Osteoblast (primary cell): ENCODE results near the gene CCDC85C. TPM values are rescaled to one million over a fixed set of nuclear protein-coding genes. Genes with fewer than 3 reads are reported as not detected.

Experiments used
- DNase-seq: peaks from one replicate; pipeline ENCODE4 v3.0.0; 2011; ENCODE audit warnings: low spot score, mixed read lengths; ENCODE audit not compliant: insufficient read length; ENCODE audit errors: missing footprints
- H2AFZ ChIP-seq: 2 replicates; pipeline ENCODE4 v1.6.0; 2011; ENCODE audit warnings: mild to moderate bottlenecking, low read length
- H3K27ac ChIP-seq: 2 replicates; pipeline ENCODE4 v1.5.1; 2011; ENCODE audit warnings: mild to moderate bottlenecking, low read depth, low read length, moderate library complexity
- H3K27me3 ChIP-seq: 2 replicates; pipeline ENCODE4 v1.6.0; 2012; ENCODE audit warnings: mild to moderate bottlenecking, control low read depth, inconsistent platforms, low read length, moderate library complexity; ENCODE audit not compliant: insufficient read depth
- H3K36me3 ChIP-seq: 2 replicates; pipeline ENCODE4 v1.5.1; 2011; ENCODE audit warnings: mild to moderate bottlenecking, low read length, control low read depth, moderate library complexity; ENCODE audit not compliant: insufficient read depth
- H3K4me1 ChIP-seq: 2 replicates; pipeline ENCODE4 v1.5.1; 2011; ENCODE audit warnings: mild to moderate bottlenecking, low read length, control low read depth, moderate library complexity; ENCODE audit not compliant: insufficient read depth
- H3K4me2 ChIP-seq: 2 replicates; pipeline ENCODE4 v1.6.0; 2011; ENCODE audit warnings: mild to moderate bottlenecking, low read length; ENCODE audit not compliant: insufficient read depth
- H3K4me3 ChIP-seq: fragments of 200-600 bp; sonication (generic); 3 replicates; pipeline ENCODE4 v1.5.1; 2012; ENCODE audit warnings: mild to moderate bottlenecking, low read length, inconsistent platforms; ENCODE audit not compliant: insufficient read depth
- H3K79me2 ChIP-seq: 2 replicates; pipeline ENCODE4 v1.6.0; 2012; ENCODE audit warnings: mild to moderate bottlenecking, low read length, control low read depth, inconsistent platforms; ENCODE audit not compliant: insufficient read depth
- H3K9me3 ChIP-seq: 2 replicates; pipeline ENCODE4 v1.5.1; 2011; ENCODE audit warnings: low read depth, low read length, control low read depth
- H4K20me1 ChIP-seq: 2 replicates; pipeline ENCODE4 v1.6.0; 2012; ENCODE audit warnings: mild to moderate bottlenecking, low read length, control low read depth; ENCODE audit not compliant: insufficient read depth
- total RNA-seq: library from RNA; depleted of rRNA; stranded (reverse); fragments of >200 nt; gene quantifications from 2 replicates; pipeline ENCODE4 v1.2.3, GENCODE V29; 2012
- TF ChIP-seq, protein P1 (sequence below): IDR thresholded peaks from 2 replicates; pipeline ENCODE4 v1.5.1; 2011; ENCODE audit warnings: mild to moderate bottlenecking, low read depth, low read length, moderate library complexity; ENCODE audit errors: extremely low read depth

CCDC85C gene
- total RNA-seq, 1 donor = 3.6 TPM

DNA sequence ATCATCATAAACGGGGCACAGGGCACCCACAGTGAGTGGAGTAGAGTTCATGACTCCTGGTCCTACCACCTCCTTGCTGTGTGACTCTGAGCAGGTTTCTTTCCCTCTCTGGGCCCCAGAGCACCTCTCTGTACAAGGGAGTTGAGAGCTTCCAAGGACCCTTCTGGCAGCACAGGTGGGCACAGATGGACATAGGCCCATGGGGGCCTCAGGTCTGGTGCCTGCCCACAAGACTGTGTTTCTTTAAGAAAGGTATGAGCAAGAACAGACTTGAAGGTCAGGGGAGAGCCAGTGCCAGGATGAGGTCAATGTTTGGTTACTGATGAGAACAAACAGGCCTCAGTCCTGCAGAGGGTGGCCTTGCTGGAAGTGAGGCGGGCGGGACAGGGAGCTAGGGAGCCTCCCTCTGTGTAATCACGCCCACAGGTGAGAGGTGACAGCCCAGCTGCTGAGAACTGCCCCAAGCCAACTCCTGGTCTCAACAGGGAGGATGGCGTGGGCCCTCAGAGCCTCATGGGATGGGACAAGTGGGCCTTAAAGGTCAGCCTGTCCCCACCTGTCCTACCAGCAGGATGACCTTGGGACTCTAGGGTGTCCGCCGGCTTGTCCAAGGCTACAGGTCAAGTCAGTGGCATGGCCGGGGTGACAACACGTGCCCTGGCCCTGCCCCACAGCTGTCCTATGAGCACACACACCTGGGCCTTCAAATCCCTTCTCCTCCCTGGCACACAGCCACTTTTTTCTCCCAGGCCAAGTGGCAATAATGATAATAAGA is 49.1 kb downstream of the CCDC85C start:
- Histone ChIP-seq H2AFZ (no peak overlapping the region), H3K79me2 (no peaks in the 10 kb centered on the region), H3K9me3 (no peaks in the 10 kb centered on the region), H3K36me3 (no peaks in the 10 kb centered on the region), H3K4me2 (no peak overlapping the region), H3K27ac (no peak overlapping the region), H3K4me1 (peaks cover 8% of the 10 kb centered on the region), H4K20me1 (peaks cover 39% of the 10 kb centered on the region), H3K4me3 (no peak overlapping the region), H3K27me3 (no peaks in the 10 kb centered on the region)
- DNase-seq = peak; percentile 29
- TF ChIP-seq, protein P1, sequence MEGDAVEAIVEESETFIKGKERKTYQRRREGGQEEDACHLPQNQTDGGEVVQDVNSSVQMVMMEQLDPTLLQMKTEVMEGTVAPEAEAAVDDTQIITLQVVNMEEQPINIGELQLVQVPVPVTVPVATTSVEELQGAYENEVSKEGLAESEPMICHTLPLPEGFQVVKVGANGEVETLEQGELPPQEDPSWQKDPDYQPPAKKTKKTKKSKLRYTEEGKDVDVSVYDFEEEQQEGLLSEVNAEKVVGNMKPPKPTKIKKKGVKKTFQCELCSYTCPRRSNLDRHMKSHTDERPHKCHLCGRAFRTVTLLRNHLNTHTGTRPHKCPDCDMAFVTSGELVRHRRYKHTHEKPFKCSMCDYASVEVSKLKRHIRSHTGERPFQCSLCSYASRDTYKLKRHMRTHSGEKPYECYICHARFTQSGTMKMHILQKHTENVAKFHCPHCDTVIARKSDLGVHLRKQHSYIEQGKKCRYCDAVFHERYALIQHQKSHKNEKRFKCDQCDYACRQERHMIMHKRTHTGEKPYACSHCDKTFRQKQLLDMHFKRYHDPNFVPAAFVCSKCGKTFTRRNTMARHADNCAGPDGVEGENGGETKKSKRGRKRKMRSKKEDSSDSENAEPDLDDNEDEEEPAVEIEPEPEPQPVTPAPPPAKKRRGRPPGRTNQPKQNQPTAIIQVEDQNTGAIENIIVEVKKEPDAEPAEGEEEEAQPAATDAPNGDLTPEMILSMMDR = no peak

DNA sequence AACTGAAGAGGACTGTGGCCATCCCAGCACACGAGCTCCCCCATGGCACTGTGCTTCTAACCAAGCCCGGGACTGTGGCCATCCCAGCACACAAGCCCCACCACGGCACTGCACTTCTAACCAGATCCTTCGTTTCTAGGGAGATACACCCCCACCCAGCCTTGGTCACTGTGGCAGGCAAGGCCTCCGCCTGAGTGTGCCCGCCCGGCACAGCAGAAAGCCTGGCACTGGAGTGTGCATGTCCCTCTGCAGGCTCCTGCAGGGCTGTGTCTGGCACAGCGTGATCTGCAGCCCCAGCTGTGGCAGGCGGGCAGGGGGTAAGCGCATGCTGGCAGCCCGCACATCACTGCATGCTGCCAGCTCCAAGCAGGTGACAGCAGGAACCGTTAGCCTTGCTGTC is 49.8 kb downstream of the CCDC85C start:
- Histone ChIP-seq H4K20me1 (peaks cover 45% of the 10 kb centered on the region), H3K4me1 (peaks cover under 1% of the 10 kb centered on the region), H3K79me2 (no peaks in the 10 kb centered on the region), H3K36me3 (no peaks in the 10 kb centered on the region), H3K4me2 (no peak overlapping the region), H3K9me3 (no peaks in the 10 kb centered on the region), H3K4me3 (no peak overlapping the region), H2AFZ (no peak overlapping the region), H3K27me3 (no peaks in the 10 kb centered on the region), H3K27ac (no peak overlapping the region)
- TF ChIP-seq, protein P1 = no peak
- no peak for DNase-seq

DNA sequence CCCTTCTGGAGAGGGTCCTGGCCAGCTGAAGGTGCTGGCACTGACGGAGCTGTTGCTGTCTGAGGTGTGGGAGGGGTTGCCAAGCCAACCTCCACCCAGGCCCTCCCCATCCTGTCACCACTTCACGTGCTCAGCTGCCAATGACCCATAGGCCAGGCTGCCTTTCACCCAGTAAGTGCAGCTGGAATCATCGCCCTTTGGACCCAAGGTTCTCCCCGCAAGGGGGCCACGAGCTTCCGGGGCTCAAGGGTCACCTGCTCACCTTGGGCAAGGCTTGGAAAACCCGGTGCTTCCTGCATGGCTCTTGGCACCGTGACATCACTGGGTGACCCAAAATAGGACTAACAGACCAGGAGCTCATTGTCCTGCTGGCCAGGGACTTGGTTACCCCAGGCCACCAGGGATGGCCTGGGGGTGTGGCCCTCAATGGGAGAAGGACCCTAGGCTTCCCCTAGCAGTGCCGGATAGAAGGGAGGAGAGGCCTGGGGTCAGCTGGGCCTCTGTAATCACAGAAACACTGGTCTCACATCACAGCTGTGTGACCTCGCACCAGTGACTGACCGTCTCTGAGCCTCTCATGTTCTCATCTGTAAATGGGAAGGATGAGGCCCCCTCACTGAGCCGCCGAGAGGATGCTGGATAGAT is 51.3 kb downstream of the CCDC85C start:
- Histone ChIP-seq H4K20me1 (peaks cover 54% of the 10 kb centered on the region), H2AFZ (no peak overlapping the region), H3K79me2 (no peaks in the 10 kb centered on the region), H3K36me3 (no peaks in the 10 kb centered on the region), H3K27me3 (no peaks in the 10 kb centered on the region), H3K27ac (no peak overlapping the region), H3K9me3 (no peaks in the 10 kb centered on the region), H3K4me1 (no peaks in the 10 kb centered on the region), H3K4me2 (no peak overlapping the region), H3K4me3 (no peak overlapping the region)
- peak; percentile 69 for DNase-seq
- TF ChIP-seq, protein P1 = no peak

DNA sequence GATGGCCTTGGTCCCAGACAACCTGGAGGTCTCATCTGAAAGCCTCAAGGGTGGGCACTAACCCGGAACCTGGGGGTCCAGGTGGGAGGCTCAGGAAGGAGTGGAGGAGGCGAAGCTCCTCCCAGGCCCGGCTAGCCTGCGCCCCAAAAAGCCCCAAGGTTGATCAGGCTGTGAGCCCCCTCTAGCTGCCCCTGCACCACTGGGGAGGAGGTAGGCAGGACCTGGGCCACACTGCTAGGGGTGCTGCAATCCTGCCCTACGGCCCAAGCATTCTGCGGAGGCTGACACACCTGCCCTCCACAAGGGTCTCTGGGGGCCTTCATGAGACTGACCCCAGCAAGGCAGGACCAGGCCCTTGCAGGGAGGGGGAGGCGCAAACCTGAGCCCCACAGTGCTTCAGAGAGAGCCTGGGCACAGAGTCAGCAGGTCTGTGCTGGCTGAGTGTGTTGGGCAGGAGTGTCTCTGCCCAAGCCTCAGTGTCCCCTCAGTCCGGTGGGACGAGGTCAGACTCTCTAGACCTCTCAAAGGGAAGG is 51.9 kb downstream of the CCDC85C start:
- Histone ChIP-seq H2AFZ (no peak overlapping the region), H3K4me2 (no peak overlapping the region), H3K9me3 (no peaks in the 10 kb centered on the region), H3K27me3 (no peaks in the 10 kb centered on the region), H3K4me3 (no peak overlapping the region), H3K27ac (no peak overlapping the region), H3K36me3 (no peaks in the 10 kb centered on the region), H3K79me2 (no peaks in the 10 kb centered on the region), H3K4me1 (no peaks in the 10 kb centered on the region), H4K20me1 (peaks cover 50% of the 10 kb centered on the region)
- TF ChIP-seq, protein P1 = no peak
- peak; percentile 73 for DNase-seq
